Right cardiac atrium (tissue), 5 donors: ENCODE results near the gene MEGF8. TPM values are rescaled to one million over a fixed set of nuclear protein-coding genes. Genes with fewer than 3 reads are reported as not detected.

Experiments used
- ATAC-seq, 2 donors: fragments of 200-7000 bp; cut with Tn5 transposase; one replicate each; pipeline versions ENCODE4 v1.8.0 to v1.9.1; 2020; ENCODE audit warnings: moderate library complexity in 2 of 2, mild to moderate bottlenecking in 1 of 2
- DNase-seq, 3 donors: peaks; one replicate each; pipeline ENCODE4 v3.0.0-alpha.2; 2020
- H3K27ac ChIP-seq: one replicate; pipeline ENCODE4 v1.5.1; 2013; ENCODE audit warnings: mild to moderate bottlenecking, low read length, control low read depth, moderate library complexity
- H3K27me3 ChIP-seq: one replicate; pipeline ENCODE4 v1.6.1; 2013; ENCODE audit not compliant: control insufficient read depth, insufficient read depth
- H3K4me1 ChIP-seq: one replicate; pipeline ENCODE4 v1.6.1; 2013; ENCODE audit warnings: low read length; ENCODE audit not compliant: control insufficient read depth, insufficient read depth
- H3K4me3 ChIP-seq: one replicate; pipeline ENCODE4 v1.5.1; 2013; ENCODE audit warnings: low read length, control low read depth
- H3K9me3 ChIP-seq: one replicate; pipeline ENCODE4 v1.6.1; 2013; ENCODE audit warnings: low read length; ENCODE audit not compliant: control insufficient read depth
- WGBS: extraction: QIAGEN DNeasy Blood & Tissue Kit; methylation state at CpG from one replicate; pipeline ENCODE4 v1.1.7; 2013; 5-methylcytosine and 5-hydroxymethylcytosine counted together
- intact Hi-C, 4 donors: fragments of 100-400 bp; cut with DNase I; formaldehyde crosslinking; loops; one replicate each; pipeline versions ENCODE4 v1.11.0 to v1.14.0; 2022 to 2023
- long read RNA-seq, 4 donors: library from polyadenylated mRNA; unstranded; transcript quantifications; one replicate each; pipeline ENCODE4 v2.0.0, GENCODE V29; 2020 to 2021
- polyA plus RNA-seq: library from polyadenylated mRNA; stranded (reverse); fragments of 200-250 nt; gene quantifications from one replicate; pipeline ENCODE4 v1.2.3, GENCODE V29; 2013
- total RNA-seq, 4 donors: library from RNA; stranded (reverse); fragmentation: NEBNext Ultra II Directional; extraction: Animal tissue kit (Norgen Biotek cat#: 25700); gene quantifications; one replicate each; pipeline ENCODE4 v1.2.1, GENCODE V29; 2021
- donor health status: healthy with polysubstance abuse.
- donor health status: DM: no; HTN: yes; CAD: no.
- donor health status: DM: no; HTN: no; CAD: no.
- donor health status: DM: no; HTN: yes; CAD: no; lungs with severe emphysema.
- donor health status: DM: yes; HTN: yes; CAD: no.

Gene MEGF8
- total RNA-seq, result 10 to 100 TPM; 28.6 to 36.3 (median 32.4) TPM
- polyA plus RNA-seq, result 28.7 TPM
- long read RNA-seq, donor 1, partial matches to known transcripts, result 100 of 143 reads
- long read RNA-seq, donor 1, other reads (novel, unspliced or antisense), result 43 of 143 reads
- long read RNA-seq, donor 2, partial matches to known transcripts, result 30 of 48 reads
- long read RNA-seq, donor 2, other reads (novel, unspliced or antisense), result 18 of 48 reads
- long read RNA-seq, donor 3, partial matches to known transcripts, result 135 of 151 reads
- long read RNA-seq, donor 3, other reads (novel, unspliced or antisense), result 16 of 151 reads
- long read RNA-seq, donor 4, partial matches to known transcripts, result 49 of 56 reads
- long read RNA-seq, donor 4, other reads (novel, unspliced or antisense), result 7 of 56 reads

DNA sequence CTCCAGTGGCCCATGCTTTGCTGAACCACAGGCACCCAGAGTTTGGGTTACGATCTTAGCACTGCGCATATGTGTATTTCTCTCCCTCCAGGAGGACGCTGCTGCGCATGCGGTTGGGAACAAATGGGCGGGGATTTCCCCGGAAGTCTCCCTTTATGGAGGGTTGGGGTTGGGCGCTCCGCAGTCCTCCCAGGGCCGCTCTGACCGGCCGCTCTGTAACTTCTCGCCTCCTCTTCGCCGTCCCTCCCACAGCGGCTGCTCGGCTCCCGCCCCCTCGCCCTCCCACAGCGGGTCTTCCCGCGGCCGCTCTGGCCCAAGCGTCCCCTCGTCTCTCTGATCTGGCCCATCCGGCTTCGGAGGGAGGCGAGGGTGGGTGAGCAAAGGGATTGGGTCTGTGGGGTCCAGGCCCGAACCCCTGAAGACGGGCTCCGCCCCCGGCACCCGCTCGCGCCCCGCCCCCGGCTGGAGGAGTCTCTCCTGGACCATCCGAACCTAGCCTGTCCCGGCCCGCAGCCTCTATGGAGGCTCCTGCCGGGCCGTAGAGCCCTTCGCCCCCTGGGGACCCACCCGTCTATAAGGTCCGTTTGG, at the start of gene MEGF8:
MEGF8 (plus strand) TSS at position 328 of the 588 bp plus-strand sequence. CDS start 609 bp downstream, outside the sequence.
- DNase-seq (peak; percentile 99), ATAC-seq (peak; percentile 98)
- Histone ChIP-seq H3K9me3 (no peaks in the 10 kb centered on the region), H3K27me3 (no peaks in the 10 kb centered on the region), H3K27ac (peak within 1 kb of the TSS; percentile 23), H3K4me1 (no peaks in the 10 kb centered on the region), H3K4me3 (peak within 1 kb of the TSS; percentile 61)
- WGBS, result under 1% methylated on average over 45 of the region's 45 CpGs
- intact Hi-C loops, result loop anchor here in 2 of 4 donors (2.0 to 5.0 kb wide), 2 partner anchors 193 kb away; partner anchors contain the start of gene POU2F2 (in 2 of the 2)

GRCh38 chr19:42276284-42276683, 49.2 kb upstream of the MEGF8 start:
- H3K4me3 ChIP-seq, result no peak overlapping the region
- DNase-seq (peak; percentile 32 to 71 (median 60)), ATAC-seq (no peak)
- H3K4me1 ChIP-seq, result peaks cover 20% of the 10 kb centered on the region
- H3K27ac ChIP-seq, result no peak overlapping the region
- H3K9me3 ChIP-seq, result no peaks in the 10 kb centered on the region
- intact Hi-C loops, result no loop called here
- no peaks in the 10 kb centered on the region for H3K27me3 ChIP-seq
- 52% methylated on average over 3 of the region's 3 CpGs for WGBS

- H3K27me3 ChIP-seq, result no peaks in the 10 kb centered on the region
- H3K27ac ChIP-seq, result no peak overlapping the region
- H3K4me1 ChIP-seq, result peaks cover 22% of the 10 kb centered on the region
- 85% methylated on average over 4 of the region's 4 CpGs for WGBS
- H3K4me3 ChIP-seq, result no peak overlapping the region
- ATAC-seq, result no peak
- H3K9me3 ChIP-seq, result no peaks in the 10 kb centered on the region
- peak in 2 of 3 donors; percentile 5 to 21 for DNase-seq
- intact Hi-C loops, result no loop called here
Measured at GRCh38 chr19:42276821-42277220, 48.6 kb upstream of the MEGF8 start.

GRCh38 chr19:42277821-42278451, 47.5 kb upstream of the MEGF8 start:
- intact Hi-C loops, result no loop called here
- Histone ChIP-seq H3K27me3 (no peaks in the 10 kb centered on the region), H3K4me1 (peaks cover 29% of the 10 kb centered on the region), H3K4me3 (no peak overlapping the region), H3K9me3 (no peaks in the 10 kb centered on the region), H3K27ac (peak overlapping the region; percentile 71)
- 28% methylated on average over 10 of the region's 10 CpGs for WGBS
- no peak for ATAC-seq
- DNase-seq, result peak; percentile 33 to 69 (median 67)

- H3K4me3 ChIP-seq, result no peak overlapping the region
- no peaks in the 10 kb centered on the region for H3K27me3 ChIP-seq
- DNase-seq (peak; percentile 21 to 58 (median 49)), ATAC-seq (no peak)
- H3K27ac ChIP-seq, result peak overlapping the region; percentile 71
- H3K4me1 ChIP-seq, result peaks cover 33% of the 10 kb centered on the region
- intact Hi-C loops, result no loop called here
- 55% methylated on average over 5 of the region's 5 CpGs for whole genome bisulfite sequencing
- H3K9me3 ChIP-seq, result no peaks in the 10 kb centered on the region
Measured at GRCh38 chr19:42278452-42279154, 46.8 kb upstream of the MEGF8 start.

DNA sequence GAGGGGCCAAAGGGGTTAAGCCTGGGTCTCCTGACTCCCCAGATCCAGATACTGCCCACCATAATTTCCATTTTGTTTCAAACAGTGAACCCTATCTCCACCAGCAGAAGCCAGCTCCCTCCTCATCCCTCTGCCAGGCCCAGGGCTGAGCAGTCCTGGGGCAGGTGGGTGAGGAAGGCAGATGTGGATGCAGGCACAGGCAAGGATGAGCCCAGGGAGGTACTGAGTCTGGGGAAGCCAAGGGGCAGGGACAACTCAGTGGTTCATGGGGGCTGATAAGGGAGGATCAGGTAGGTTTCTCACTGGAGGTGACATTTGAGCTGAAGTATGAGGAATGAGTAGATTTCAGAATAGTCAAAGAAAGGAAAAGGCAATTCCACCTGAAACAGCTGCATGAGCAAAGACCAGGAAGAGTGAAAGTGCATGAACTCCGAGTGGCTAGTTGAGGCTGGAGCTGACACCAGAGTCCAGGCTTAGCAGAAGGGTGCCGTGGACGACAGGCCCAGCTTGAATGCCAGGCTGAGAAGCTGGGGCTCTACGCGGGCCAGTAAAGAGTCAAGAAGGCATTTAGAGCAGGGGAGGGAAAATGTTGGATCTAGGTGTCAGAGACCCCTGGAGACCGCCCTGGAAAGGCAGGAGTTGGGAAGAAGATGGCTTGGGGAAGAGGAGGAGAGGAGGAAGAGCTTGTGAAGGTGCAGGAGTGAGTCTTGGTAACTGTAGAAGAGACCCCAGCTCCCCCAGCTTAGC, 46.1 kb upstream of the MEGF8 start:
- WGBS, result 9% methylated on average over 6 of the region's 6 CpGs
- H3K4me3 ChIP-seq, result peak overlapping the region; percentile 73
- intact Hi-C loops, result no loop called here
- H3K9me3 ChIP-seq, result no peaks in the 10 kb centered on the region
- no peaks in the 10 kb centered on the region for H3K27me3 ChIP-seq
- peak overlapping the region; percentile 71 for H3K27ac ChIP-seq
- peak in 2 of 3 donors; percentile 21 for DNase-seq
- ATAC-seq, result no peak
- H3K4me1 ChIP-seq, result peaks cover 33% of the 10 kb centered on the region

GRCh38 chr19:42279902-42280814, 45.3 kb upstream of the MEGF8 start:
- DNase-seq, result peak; percentile 96 to 98 (median 97)
- intact Hi-C loops, result loop anchor here in 3 of 4 donors (5.0 kb wide), 1 partner anchor 33 kb away; no protein-coding TSS in a partner anchor
- Histone ChIP-seq H3K9me3 (no peaks in the 10 kb centered on the region), H3K4me1 (peaks cover 35% of the 10 kb centered on the region), H3K27ac (peak overlapping the region; percentile 71), H3K4me3 (peak overlapping the region; percentile 73), H3K27me3 (no peaks in the 10 kb centered on the region)
- ATAC-seq, result peak; percentile 76 to 80
- under 1% methylated on average over 88 of the region's 89 CpGs for WGBS

- peak in 2 of 3 donors; percentile 79 to 84 for DNase-seq
- peaks cover 40% of the 10 kb centered on the region for H3K4me1 ChIP-seq
- intact Hi-C loops, result loop anchor here in 3 of 4 donors (5.0 kb wide), 1 partner anchor 33 kb away; no protein-coding TSS in a partner anchor
Measured at GRCh38 chr19:42280815-42281145, 44.7 kb upstream of the MEGF8 start.

DNA sequence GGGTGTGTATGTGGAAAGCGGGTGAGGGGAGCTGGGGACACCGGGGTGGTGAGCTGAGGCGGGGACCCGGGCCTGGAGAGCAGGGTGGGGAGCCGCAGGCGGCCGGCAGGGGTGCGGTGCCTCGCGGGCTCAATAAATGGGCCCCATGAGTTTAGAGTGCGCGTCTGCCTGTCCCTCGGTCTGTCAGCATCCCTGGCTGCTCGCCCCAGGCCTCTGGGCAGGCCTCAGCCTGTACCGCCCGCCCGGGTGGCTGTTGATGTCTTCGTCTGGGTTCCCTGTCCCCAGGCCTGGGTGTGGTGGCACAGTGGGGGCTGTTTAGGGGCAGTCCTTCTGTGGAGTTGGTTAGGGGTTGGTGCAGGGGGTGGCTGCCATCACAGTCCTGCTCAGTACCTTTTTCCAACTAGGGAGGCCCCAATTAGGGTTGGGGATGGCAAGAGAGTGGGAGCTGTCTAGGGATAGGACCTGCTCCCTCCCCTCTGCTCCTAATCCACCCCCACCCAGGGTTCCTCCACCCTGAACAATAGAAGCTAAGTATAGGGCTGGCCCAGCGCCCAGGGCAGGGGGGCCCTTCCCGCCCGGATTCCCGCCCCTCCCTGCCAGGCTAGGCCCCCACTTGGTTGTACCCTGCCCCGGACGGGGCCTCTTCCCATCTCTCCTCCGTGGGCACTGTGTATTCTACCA, 44.1 kb upstream of the MEGF8 start:
- Histone ChIP-seq H3K4me3 (peak overlapping the region; percentile 73), H3K4me1 (peaks cover 44% of the 10 kb centered on the region), H3K9me3 (no peaks in the 10 kb centered on the region), H3K27me3 (no peaks in the 10 kb centered on the region), H3K27ac (peak overlapping the region; percentile 84)
- peak; percentile 6 to 28 for ATAC-seq
- WGBS, result 5% methylated on average over 25 of the region's 25 CpGs
- peak; percentile 81 to 89 (median 89) for DNase-seq
- intact Hi-C loops, result loop anchor here in 3 of 4 donors (5.0 kb wide), 1 partner anchor 34 kb away; no protein-coding TSS in a partner anchor

More at GRCh38 chr19:42280815-42281145, 44.7 kb upstream of the MEGF8 start:
- peak; percentile 7 to 53 for ATAC-seq
- no peaks in the 10 kb centered on the region for H3K9me3 ChIP-seq
- under 1% methylated on average over 20 of the region's 20 CpGs for WGBS
- H3K4me3 ChIP-seq, result peak overlapping the region; percentile 73
- peak overlapping the region; percentile 71 for H3K27ac ChIP-seq
- no peaks in the 10 kb centered on the region for H3K27me3 ChIP-seq
